IMR-90 (cell line): ENCODE results near the gene PTPRN2. TPM values are rescaled to one million over a fixed set of nuclear protein-coding genes. Genes with fewer than 3 reads are reported as not detected.

Experiments
- ATAC-seq: fragments of 200-7000 bp; cut with Tn5 transposase; 2 replicates; pipeline ENCODE4 v1.9.1; 2020; ENCODE audit warnings: low read depth, mild to moderate bottlenecking, moderate library complexity
- BruUV-seq: library from RNA; stranded (reverse); fragments of 400-500 nt; replicated peaks from 2 replicates; lab custom pipeline; 2021; lab: Mats Ljungman, UMichigan
- CTCF ChIA-PET: fragments of 300-600 bp; formaldehyde crosslinking; extraction: SDS; loops from one replicate; lab custom pipeline; 2021; ENCODE audit warnings: antibody characterized with exemption; lab: Yijun Ruan, JAX
- POLR2A ChIA-PET: fragments of 300-600 bp; sonication (Branson Sonifier 250); formaldehyde crosslinking; loops from one replicate; lab custom pipeline; 2022; ENCODE audit warnings: antibody characterized with exemption; ENCODE audit not compliant: unreplicated experiment; lab: Charles Lee
- DNase-seq: peaks from one replicate; pipeline ENCODE4 v3.0.0; 2013
- H2AFZ ChIP-seq: replicated peaks from 2 replicates; pipeline ENCODE3; 2013; ENCODE audit warnings: low read length, mild to moderate bottlenecking; ENCODE audit not compliant: poor library complexity
- H2AK5ac ChIP-seq: 2 replicates; pipeline ENCODE4 v1.6.1; 2013; ENCODE audit warnings: low read depth, low read length, inconsistent platforms
- H2AK9ac ChIP-seq: replicated peaks from 2 replicates; pipeline ENCODE3; 2013; ENCODE audit warnings: mild to moderate bottlenecking, low read depth, low read length, moderate library complexity; ENCODE audit not compliant: poor library complexity
- H2BK120ac ChIP-seq: 2 replicates; pipeline ENCODE4 v1.6.1; 2013; ENCODE audit warnings: low read depth, low read length, inconsistent platforms
- H2BK15ac ChIP-seq: 3 replicates; pipeline ENCODE4 v1.6.1; 2013; ENCODE audit warnings: low read depth, low read length, inconsistent platforms
- H2BK20ac ChIP-seq: 2 replicates; pipeline ENCODE4 v1.6.1; 2013; ENCODE audit warnings: low read depth, mild to moderate bottlenecking, inconsistent platforms, low read length, moderate library complexity
- H2BK5ac ChIP-seq: 2 replicates; pipeline ENCODE4 v1.6.1; 2013; ENCODE audit warnings: mild to moderate bottlenecking, low read depth, low read length, inconsistent platforms; ENCODE audit not compliant: poor library complexity, severe bottlenecking
- H3K14ac ChIP-seq: replicated peaks from 2 replicates; pipeline ENCODE4 v1.6.1; 2013; ENCODE audit warnings: low read depth, low read length, inconsistent platforms
- H3K18ac ChIP-seq: 2 replicates; pipeline ENCODE4 v1.6.1; 2013; ENCODE audit warnings: low read depth, low read length, control low read depth
- H3K23ac ChIP-seq: 2 replicates; pipeline ENCODE4 v1.6.1; 2013; ENCODE audit warnings: low read depth, low read length, inconsistent platforms
- H3K27ac ChIP-seq: 2 replicates; pipeline ENCODE4 v1.5.1; 2013; ENCODE audit warnings: mild to moderate bottlenecking, control low read depth, low read length; ENCODE audit not compliant: insufficient read depth
- H3K27me3 ChIP-seq: 2 replicates; pipeline ENCODE4 v1.6.1; 2013; ENCODE audit warnings: low read length; ENCODE audit not compliant: control insufficient read depth, insufficient read depth
- H3K36me3 ChIP-seq: 2 replicates; pipeline ENCODE4 v1.6.1; 2013; ENCODE audit warnings: low read length, mixed read lengths; ENCODE audit not compliant: control insufficient read depth, insufficient read depth
- H3K4ac ChIP-seq: 2 replicates; pipeline ENCODE4 v1.6.1; 2013; ENCODE audit warnings: low read depth, low read length, inconsistent platforms
- H3K4me1 ChIP-seq: 2 replicates; pipeline ENCODE4 v1.6.1; 2013; ENCODE audit warnings: low read length, mixed read lengths; ENCODE audit not compliant: control insufficient read depth, insufficient read depth
- H3K4me2 ChIP-seq: 2 replicates; pipeline ENCODE4 v1.6.1; 2013; ENCODE audit warnings: low read depth, mild to moderate bottlenecking, control low read depth, low read length, moderate library complexity
- H3K4me3 ChIP-seq: 2 replicates; pipeline ENCODE4 v1.5.1; 2013; ENCODE audit warnings: low read depth, mild to moderate bottlenecking, control low read depth, low read length, moderate library complexity; ENCODE audit not compliant: insufficient read depth
- H3K56ac ChIP-seq: 2 replicates; pipeline ENCODE4 v1.6.1; 2013; ENCODE audit warnings: low read length, inconsistent platforms; ENCODE audit not compliant: insufficient read depth; ENCODE audit errors: extremely low read depth
- H3K79me1 ChIP-seq, 2 experiments: 2 replicates each; pipeline ENCODE4 v1.6.1; 2013; ENCODE audit warnings: low read length in 2 of 2, inconsistent platforms in 1 of 2, low read depth in 1 of 2
- H3K9ac ChIP-seq: 2 replicates; pipeline ENCODE4 v1.6.1; 2013; ENCODE audit warnings: low read depth, low read length, control low read depth
- H3K9me1 ChIP-seq: 2 replicates; pipeline ENCODE4 v1.6.1; 2013; ENCODE audit warnings: low read length, inconsistent platforms; ENCODE audit not compliant: insufficient read depth
- H3K9me3 ChIP-seq: 2 replicates; pipeline ENCODE4 v1.6.1; 2013; ENCODE audit warnings: low read length; ENCODE audit not compliant: control insufficient read depth, insufficient read depth
- H4K20me1 ChIP-seq: 2 replicates; pipeline ENCODE4 v1.6.1; 2013; ENCODE audit warnings: low read length, inconsistent platforms; ENCODE audit not compliant: insufficient read depth
- H4K5ac ChIP-seq: 2 replicates; pipeline ENCODE4 v1.6.1; 2013; ENCODE audit warnings: mild to moderate bottlenecking, low read depth, low read length, control low read depth
- H4K8ac ChIP-seq, 2 experiments: 2 replicates each; pipeline ENCODE4 v1.6.1; 2013; ENCODE audit warnings: low read depth in 2 of 2, low read length in 2 of 2, control low read depth in 1 of 2, inconsistent platforms in 1 of 2
- H4K91ac ChIP-seq: 2 replicates; pipeline ENCODE4 v1.6.1; 2013; ENCODE audit warnings: low read depth, low read length, inconsistent platforms; ENCODE audit not compliant: insufficient read depth
- RCOR1 ChIP-seq: IDR thresholded peaks from 2 replicates; pipeline ENCODE4 v1.6.1; 2012; ENCODE audit warnings: mild to moderate bottlenecking, low read length, improper control_type of control experiment; ENCODE audit not compliant: insufficient replicate concordance
- WGBS, 2 experiments: methylation state at CpG; one replicate each; pipeline versions ENCODE4 v1.1.5 to v1.1.7; 2013; ENCODE audit warnings: missing lambda C conversion rate in 2 of 2; ENCODE audit not compliant: insufficient read length in 1 of 2; ENCODE audit errors: extremely low coverage in 2 of 2; 5-methylcytosine and 5-hydroxymethylcytosine counted together
- dilution Hi-C: fragments of 300-500 bp; cut with HindIII; formaldehyde crosslinking; loops from one replicate; pipeline ENCODE4 v1.14.3; 2018; ENCODE audit warnings: low sequenced_read_pairs; ENCODE audit not compliant: unreplicated experiment
- in situ Hi-C: fragments of 300-500 bp; cut with MboI; formaldehyde crosslinking; loops from 3 replicates; pipeline ENCODE4 v1.14.3; 2019; ENCODE audit warnings: low sequenced_read_pairs, inconsistent platforms, mixed read lengths
- intact Hi-C: fragments of 100-400 bp; cut with micrococcal nuclease; formaldehyde crosslinking; loops from 2 replicates; pipeline ENCODE4 v1.10.0; 2022
- polyA plus RNA-seq, 3 experiments: library from polyadenylated mRNA; depleted of rRNA; stranded (reverse); fragments of >200 nt; gene quantifications; 2 replicates each; pipeline ENCODE4 v1.2.3, GENCODE V29; 2012; ENCODE audit warnings: low replicate concordance in 1 of 3
- total RNA-seq: library from RNA; depleted of rRNA; stranded (reverse); fragments of >200 nt; gene quantifications from 2 replicates; pipeline ENCODE4 v1.2.3, GENCODE V29; 2012

The PTPRN2 gene
- total and polyA plus RNA-seq, 2 of the 4 experiments (the other 2 are of a cell fraction): 0.03 TPM; not detected in 1

DNA sequence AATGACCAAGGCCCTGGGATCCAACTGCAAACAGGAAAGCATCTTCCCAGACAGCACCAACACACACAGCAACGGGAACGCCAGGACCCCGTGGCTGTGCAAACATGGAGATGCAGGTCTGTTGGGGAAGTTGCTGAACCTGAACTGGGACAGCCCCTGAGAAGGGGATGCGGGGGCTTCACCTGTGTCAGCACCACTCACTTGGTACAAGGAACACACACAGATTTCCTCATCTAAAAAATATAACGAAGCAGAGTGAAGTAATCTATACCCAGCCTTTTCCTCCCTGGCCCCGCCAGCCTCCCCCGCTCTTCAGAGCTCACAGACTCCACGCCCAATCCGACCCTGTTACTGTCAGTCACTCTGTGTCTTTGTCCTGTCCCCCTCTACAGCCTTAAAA lies 93.0 kb downstream of the PTPRN2 start:
- ATAC-seq (no peak), DNase-seq (no peak)
- no peak overlapping the region for H2BK15ac ChIP-seq
- no peak overlapping the region for H2BK20ac ChIP-seq
- H4K20me1 ChIP-seq: no peaks in the 10 kb centered on the region
- H4K91ac ChIP-seq: no peak overlapping the region
- intact Hi-C loops (no loop called here), dilution Hi-C loops (no loop called here), in situ Hi-C loops (no loop called here)
- BruUV-seq: no TSS peak
- no peak overlapping the region for H3K23ac ChIP-seq
- no peak for TF ChIP-seq RCOR1
- H3K56ac ChIP-seq: no peak overlapping the region
- ChIA-PET POLR2A (no interaction called here), CTCF (no interaction called here)
- no peak overlapping the region for H3K9ac ChIP-seq
- H3K9me3 ChIP-seq: peaks cover 32% of the 10 kb centered on the region
- H4K5ac ChIP-seq: no peak overlapping the region
- WGBS, 2 experiments: 51% methylated on average over 4 of the region's 9 CpGs; no CpG with 5 or more reads in 1 of the 2 experiments
- no peak overlapping the region for H2AK5ac ChIP-seq
- H2BK120ac ChIP-seq: no peak overlapping the region
- no peak overlapping the region for H2AK9ac ChIP-seq
- H3K4ac ChIP-seq: no peak overlapping the region
- no peak overlapping the region for H3K4me3 ChIP-seq
- no peak overlapping the region for H3K4me2 ChIP-seq
- H3K27me3 ChIP-seq: no peaks in the 10 kb centered on the region
- no peaks in the 10 kb centered on the region for H3K79me1 ChIP-seq
- no peaks in the 10 kb centered on the region for H3K4me1 ChIP-seq
- H3K18ac ChIP-seq: no peak overlapping the region
- H3K36me3 ChIP-seq: no peaks in the 10 kb centered on the region
- no peak overlapping the region for H2AFZ ChIP-seq
- H3K27ac ChIP-seq: no peak overlapping the region
- H4K8ac ChIP-seq: no peak overlapping the region
- no peak overlapping the region for H2BK5ac ChIP-seq
- no peak overlapping the region for H3K14ac ChIP-seq
- H3K9me1 ChIP-seq: no peaks in the 10 kb centered on the region
